Activated naive CD4-positive, alpha-beta T cell treated with anti-CD3 and anti-CD28 coated beads for 36 hours (primary cell): ENCODE data around the gene HS1BP3. TPM values are rescaled to one million over a fixed set of nuclear protein-coding genes. Genes with fewer than 3 reads are reported as not detected.

Source experiments
- CTCF ChIA-PET: fragments of 350-600 bp; sonication (Branson Sonifier 250); formaldehyde crosslinking; loops from one replicate; lab custom pipeline; 2021; ENCODE audit warnings: antibody characterized with exemption; lab: Charles Lee
- DNase-seq: peaks from one replicate; pipeline ENCODE4 v3.0.0-alpha.2; 2020
- H3K27ac Mint-ChIP-seq: one replicate; pipeline ENCODE4 v1.8.0; 2021; ENCODE audit warnings: mild to moderate bottlenecking, mixed read lengths
- H3K27me3 Mint-ChIP-seq: one replicate; pipeline ENCODE4 v1.8.0; 2021; ENCODE audit warnings: low read depth, mixed read lengths
- H3K36me3 Mint-ChIP-seq: one replicate; pipeline ENCODE4 v1.8.0; 2021; ENCODE audit warnings: low read depth, mixed read lengths
- H3K4me1 Mint-ChIP-seq: one replicate; pipeline ENCODE4 v1.8.0; 2021; ENCODE audit warnings: low read depth, mixed read lengths
- H3K4me3 Mint-ChIP-seq: one replicate; pipeline ENCODE4 v1.8.0; 2021; ENCODE audit warnings: mild to moderate bottlenecking, moderate library complexity, mixed read lengths
- H3K9me3 Mint-ChIP-seq: one replicate; pipeline ENCODE4 v1.8.0; 2021; ENCODE audit warnings: mixed read lengths
- intact Hi-C: fragments of 100-400 bp; cut with micrococcal nuclease; formaldehyde crosslinking; loops from one replicate; pipeline ENCODE4 v1.15.1; 2023
- total RNA-seq, 2 experiments: library from RNA; stranded (reverse); gene quantifications; one replicate each; pipeline ENCODE4 v1.2.3, GENCODE V29; 2021

The HS1BP3 gene
- total RNA-seq, 2 experiments from 2014 or later: 6.0 to 6.1 TPM

- Mint-ChIP-seq H3K27me3 (no peaks in the 10 kb centered on the region), H3K9me3 (peaks cover 4% of the 10 kb centered on the region), H3K27ac (no peak overlapping the region), H3K4me3 (no peak overlapping the region), H3K4me1 (no peaks in the 10 kb centered on the region), H3K36me3 (peaks cover 2% of the 10 kb centered on the region)
- CTCF ChIA-PET: no interaction called here
- intact Hi-C loops: no loop called here
- DNase-seq: no peak
Observed at GRCh38 chr2:20585359-20585709, 65.6 kb downstream of the HS1BP3 start.

- Mint-ChIP-seq H3K4me1 (no peaks in the 10 kb centered on the region), H3K36me3 (peaks cover 2% of the 10 kb centered on the region), H3K27me3 (no peaks in the 10 kb centered on the region), H3K4me3 (no peak overlapping the region), H3K27ac (no peak overlapping the region), H3K9me3 (peaks cover 4% of the 10 kb centered on the region)
- CTCF ChIA-PET: no interaction called here
- no peak for DNase-seq
- intact Hi-C loops: no loop called here
Observed at GRCh38 chr2:20584399-20585358, 66.2 kb downstream of the HS1BP3 start.

GRCh38 chr2:20584045-20584398, 66.9 kb downstream of the HS1BP3 start:
- intact Hi-C loops: no loop called here
- CTCF ChIA-PET: no interaction called here

DNA sequence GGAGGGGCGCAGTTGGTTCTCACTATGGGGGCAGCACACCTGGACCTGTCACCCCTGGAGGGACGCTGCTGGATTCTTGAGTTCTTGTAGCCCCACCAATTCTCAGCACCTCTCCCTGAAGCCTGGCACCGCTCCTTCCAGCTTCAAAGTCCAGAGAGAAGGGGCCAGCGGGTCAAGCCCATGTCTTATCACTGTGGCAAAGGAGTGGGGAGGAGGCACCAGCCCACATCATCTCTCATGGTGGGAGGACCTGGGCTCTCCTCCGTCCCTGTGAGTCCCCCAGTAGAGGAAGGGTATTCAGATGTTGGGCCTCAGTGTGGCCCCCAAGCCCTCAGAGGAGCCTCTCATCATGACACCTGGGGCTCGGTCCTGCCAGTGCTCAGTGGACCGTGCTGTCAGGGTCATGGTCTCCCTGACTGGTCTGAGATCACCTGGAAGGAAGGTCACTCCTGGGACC, 67.4 kb downstream of the HS1BP3 start:
- no peak for DNase-seq
- Mint-ChIP-seq H3K27ac (no peak overlapping the region), H3K36me3 (peaks cover 2% of the 10 kb centered on the region), H3K4me1 (no peaks in the 10 kb centered on the region), H3K9me3 (peaks cover 4% of the 10 kb centered on the region), H3K4me3 (no peak overlapping the region), H3K27me3 (no peaks in the 10 kb centered on the region)
- intact Hi-C loops: no loop called here
- CTCF ChIA-PET: interaction anchor here (0.6 kb wide), 1 partner anchor 181 kb away, joined by 3 read pairs; no protein-coding TSS in a partner anchor

More at GRCh38 chr2:20584045-20584398, 66.9 kb downstream of the HS1BP3 start:
- Mint-ChIP-seq H3K4me1 (no peaks in the 10 kb centered on the region), H3K4me3 (no peak overlapping the region), H3K27ac (no peak overlapping the region), H3K27me3 (no peaks in the 10 kb centered on the region), H3K9me3 (peaks cover 4% of the 10 kb centered on the region), H3K36me3 (peaks cover 2% of the 10 kb centered on the region)
- DNase-seq: no peak

DNA sequence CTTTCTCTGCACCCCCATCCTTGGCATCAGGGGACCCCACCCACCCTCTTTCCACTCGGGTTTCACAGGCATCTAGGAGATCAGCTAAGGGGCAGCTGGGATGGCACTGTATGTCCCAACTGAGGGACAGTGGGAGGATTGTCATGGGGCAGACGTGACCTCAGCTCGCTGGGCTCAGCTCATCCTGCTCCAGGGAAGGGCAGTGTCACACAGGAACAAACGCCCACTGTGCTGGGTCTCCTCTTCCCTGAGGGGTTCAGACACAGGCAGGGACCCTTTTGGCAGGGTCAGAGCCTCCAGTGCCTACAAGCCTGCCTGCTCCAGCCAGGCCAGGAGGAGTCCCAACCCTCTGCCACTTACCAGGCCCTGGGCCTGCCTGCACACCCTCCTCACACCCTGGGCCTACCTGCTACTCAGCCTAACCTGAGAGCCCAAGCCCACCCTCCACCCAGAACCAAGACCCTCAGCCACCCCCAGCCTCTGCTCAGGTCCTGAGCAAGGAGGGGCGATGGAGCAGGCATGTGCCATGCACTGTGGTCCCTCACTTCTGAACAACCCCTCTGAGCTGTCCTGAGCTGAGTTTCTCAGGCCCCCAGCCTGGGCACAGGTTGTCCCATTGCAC, 68.2 kb downstream of the HS1BP3 start:
- Mint-ChIP-seq H3K4me1 (no peaks in the 10 kb centered on the region), H3K36me3 (peaks cover 2% of the 10 kb centered on the region), H3K4me3 (no peak overlapping the region), H3K27me3 (no peaks in the 10 kb centered on the region), H3K9me3 (peaks cover 4% of the 10 kb centered on the region), H3K27ac (no peak overlapping the region)
- CTCF ChIA-PET: interaction anchor here (0.6 kb wide), 1 partner anchor 180 kb away, joined by 3 read pairs; no protein-coding TSS in a partner anchor
- DNase-seq: no peak
- intact Hi-C loops: no loop called here

- Mint-ChIP-seq H3K4me1 (peaks cover 9% of the 10 kb centered on the region), H3K4me3 (no peak overlapping the region), H3K9me3 (peaks cover 4% of the 10 kb centered on the region), H3K27ac (no peak overlapping the region), H3K36me3 (peaks cover 2% of the 10 kb centered on the region), H3K27me3 (no peaks in the 10 kb centered on the region)
- intact Hi-C loops: no loop called here
- DNase-seq: no peak
- CTCF ChIA-PET: no interaction called here
Observed at GRCh38 chr2:20580690-20581437, 70.0 kb downstream of the HS1BP3 start.

- peaks cover 9% of the 10 kb centered on the region for H3K4me1 Mint-ChIP-seq
- H3K27ac Mint-ChIP-seq: no peak overlapping the region
- no peak for DNase-seq
- peaks cover 4% of the 10 kb centered on the region for H3K9me3 Mint-ChIP-seq
- CTCF ChIA-PET: no interaction called here
- intact Hi-C loops: no loop called here
- peaks cover 2% of the 10 kb centered on the region for H3K36me3 Mint-ChIP-seq
- H3K27me3 Mint-ChIP-seq: no peaks in the 10 kb centered on the region
- H3K4me3 Mint-ChIP-seq: no peak overlapping the region
Observed at GRCh38 chr2:20579866-20580265, 71.0 kb downstream of the HS1BP3 start.

DNA sequence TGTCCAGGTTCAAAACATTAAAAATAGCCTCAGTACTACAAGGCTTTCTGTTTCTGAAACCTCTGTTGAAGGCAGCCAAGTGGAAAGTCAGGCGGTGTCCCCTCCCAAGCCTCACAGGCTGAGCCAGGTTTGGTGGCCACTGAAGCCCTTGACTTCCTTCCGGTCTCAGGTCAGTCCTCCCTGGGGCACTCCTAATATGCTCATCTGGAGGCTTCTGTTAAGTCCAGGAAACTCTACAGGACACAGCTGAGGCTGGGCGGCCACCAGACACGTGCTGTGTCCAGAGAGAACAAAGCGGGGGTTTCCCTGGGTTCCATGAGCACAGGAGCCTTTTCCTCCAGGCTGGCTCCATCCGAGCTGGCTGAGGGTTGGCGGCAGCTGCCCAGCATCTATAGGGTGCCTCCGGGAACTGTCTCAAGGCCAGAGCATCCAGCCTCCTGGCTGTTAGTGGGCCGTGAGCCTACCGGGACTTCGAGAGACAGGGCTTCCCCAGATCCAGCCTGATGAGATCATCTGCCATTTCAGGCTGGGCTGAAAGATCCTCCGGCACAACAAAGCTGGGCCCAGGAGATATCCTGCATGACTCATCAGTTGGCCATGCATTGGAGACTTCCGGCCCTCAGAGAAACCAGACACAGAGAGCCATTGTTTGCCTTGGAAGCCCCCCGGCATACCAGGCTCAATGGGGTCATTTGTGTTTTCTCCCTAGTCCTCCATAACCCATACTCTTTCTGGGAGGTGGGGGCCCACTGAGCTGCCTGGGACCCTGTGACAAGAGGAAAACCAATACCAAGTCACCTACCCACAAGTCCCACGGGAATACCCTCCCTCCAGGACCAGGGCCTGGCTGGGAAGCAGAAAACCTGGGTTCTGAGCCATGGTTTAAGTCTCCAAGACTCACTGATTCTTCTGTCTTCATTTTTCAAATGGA, 71.7 kb downstream of the HS1BP3 start:
- intact Hi-C loops: no loop called here

GRCh38 chr2:20578266-20578894, 72.5 kb downstream of the HS1BP3 start:
- Mint-ChIP-seq H3K36me3 (peaks cover 2% of the 10 kb centered on the region), H3K27ac (no peak overlapping the region), H3K9me3 (peaks cover 4% of the 10 kb centered on the region), H3K4me3 (no peak overlapping the region), H3K27me3 (no peaks in the 10 kb centered on the region), H3K4me1 (peaks cover 9% of the 10 kb centered on the region)
- no peak for DNase-seq
- intact Hi-C loops: no loop called here
- CTCF ChIA-PET: no interaction called here

More for the DNA sequence above, 71.7 kb downstream of the HS1BP3 start:
- Mint-ChIP-seq H3K4me1 (peaks cover 9% of the 10 kb centered on the region), H3K9me3 (peaks cover 4% of the 10 kb centered on the region), H3K4me3 (no peak overlapping the region), H3K27me3 (no peaks in the 10 kb centered on the region), H3K27ac (no peak overlapping the region), H3K36me3 (peaks cover 2% of the 10 kb centered on the region)
- no peak for DNase-seq
- CTCF ChIA-PET: no interaction called here

GRCh38 chr2:20577495-20578235, 73.2 kb downstream of the HS1BP3 start:
- Mint-ChIP-seq H3K4me1 (peaks cover 9% of the 10 kb centered on the region), H3K27ac (no peak overlapping the region), H3K9me3 (peaks cover 4% of the 10 kb centered on the region), H3K27me3 (no peaks in the 10 kb centered on the region), H3K4me3 (no peak overlapping the region), H3K36me3 (peaks cover 2% of the 10 kb centered on the region)
- intact Hi-C loops: no loop called here
- no peak for DNase-seq
- CTCF ChIA-PET: interaction anchor here (1.3 kb wide), 1 partner anchor 66 kb away, joined by 3 read pairs; no protein-coding TSS in a partner anchor
